ENCODE measurements around the gene FRG1. TPM values are rescaled to one million over a fixed set of nuclear protein-coding genes. Genes with fewer than 3 reads are reported as not detected.
"Not testable (repeated sequence)": the region's sequence is repeated elsewhere in the genome, so short reads cannot be mapped to it uniquely, and the experiment has no call there.

FRG1 gene
- total and polyA plus RNA-seq, 10 of the 15 experiments (the other 5 are each of a cell fraction or from before 2014, with no cell fraction given) = 28.9 to 190 (median 58.6) TPM

- Histone ChIP-seq H3K79me2 (ENCODE audit: control insufficient read depth, insufficient read depth, low read length) (no peaks in the 10 kb centered on the region), H3K4me2 (ENCODE audit: control insufficient read depth, insufficient read depth) (no peak overlapping the region), H3K36me3 (ENCODE audit: control insufficient read depth in 2 of 2, insufficient read depth in 2 of 2, low read length in 1 of 2) (no peaks in the 10 kb centered on the region), H3K4me1 (ENCODE audit: control insufficient read depth, insufficient read depth, low read length) (no peaks in the 10 kb centered on the region), H3K27ac (ENCODE audit: control insufficient read depth, insufficient read depth) (no peak overlapping the region), H2AFZ (ENCODE audit: control insufficient read depth, low read depth, low read length) (no peak overlapping the region), H4K20me1 (ENCODE audit: control insufficient read depth, insufficient read depth) (no peaks in the 10 kb centered on the region), H3K9me3 (replicated peaks; ENCODE audit: control insufficient read depth, insufficient read depth, low read length) (no peaks in the 10 kb centered on the region), H3K4me3 (no peak overlapping the region), H3K27me3 (replicated peaks in 1 of 2; ENCODE audit: control insufficient read depth in 2 of 2, insufficient read depth in 2 of 2, low read length in 1 of 2) (no peaks in the 10 kb centered on the region), H3K9ac (ENCODE audit: control insufficient read depth, insufficient read depth, low read length) (no peak overlapping the region)
- FAIRE-seq = no peak
- BruUV-seq (replicated peaks) = no TSS peak
- TF ChIP-seq SPI1 (IDR thresholded peaks at IDR 0.05; ENCODE audit: borderline replicate concordance, insufficient read depth, low read depth, low read length) (no peak), POLR2AphosphoS2 (IDR thresholded peaks at IDR 0.05; ENCODE audit: low read depth, low read length) (no peak), TCF7 (IDR thresholded peaks at IDR 0.05; ENCODE audit: borderline replicate concordance) (no peak), ATF7 (IDR thresholded peaks at IDR 0.05; ENCODE audit: low read depth) (no peak)
- POLR2A ChIA-PET = no interaction called here
- intact Hi-C loops (cut with micrococcal nuclease; ENCODE audit: unreplicated experiment) = no loop called here
- RAD21 ChIA-PET (ENCODE audit: unreplicated experiment) = no interaction called here
- CTCF ChIA-PET = no interaction called here
- no peak for DNase-seq (ENCODE audit: low read depth, low spot score)
- SMC1A ChIA-PET (ENCODE audit: uncharacterized antibody, unreplicated experiment) = no interaction called here
- 27% methylated on average over 3 of the region's 3 CpGs for WGBS (ENCODE audit: insufficient coverage, insufficient replicate concordance, low lambda C conversion rate, missing lambda C conversion rate)
- in situ Hi-C loops (cut with MboI) = no loop called here
- no peak for ATAC-seq
These were observed 43.0 kb upstream of the FRG1 start for GRCh38 chr4:189897667-189898066.

- H3K4me2 ChIP-seq (ENCODE audit: control insufficient read depth, insufficient read depth); H3K9ac ChIP-seq (ENCODE audit: control insufficient read depth, insufficient read depth, low read length); H3K36me3 ChIP-seq (ENCODE audit: control insufficient read depth in 2 of 2, insufficient read depth in 2 of 2, low read length in 1 of 2); ATAC-seq; H3K27ac ChIP-seq (ENCODE audit: control insufficient read depth, insufficient read depth); POLR2A ChIA-PET; H4K20me1 ChIP-seq (ENCODE audit: control insufficient read depth, insufficient read depth); RAD21 ChIA-PET (ENCODE audit: unreplicated experiment); BruUV-seq (replicated peaks); intact Hi-C loops (cut with micrococcal nuclease; ENCODE audit: unreplicated experiment); H3K9me3 ChIP-seq (replicated peaks; ENCODE audit: control insufficient read depth, insufficient read depth, low read length); FAIRE-seq; H3K4me1 ChIP-seq (ENCODE audit: control insufficient read depth, insufficient read depth, low read length); H3K4me3 ChIP-seq; DNase-seq (ENCODE audit: low read depth, low spot score); H2AFZ ChIP-seq (ENCODE audit: control insufficient read depth, low read depth, low read length); in situ Hi-C loops (cut with MboI); H3K79me2 ChIP-seq (ENCODE audit: control insufficient read depth, insufficient read depth, low read length); SMC1A ChIA-PET (ENCODE audit: uncharacterized antibody, unreplicated experiment); H3K27me3 ChIP-seq (replicated peaks in 1 of 2; ENCODE audit: control insufficient read depth in 2 of 2, insufficient read depth in 2 of 2, low read length in 1 of 2): not testable (repeated sequence)
- CTCF ChIA-PET = interaction anchor here (1.4 kb wide), 1 partner anchor 106 kb away, joined by 4 read pairs; no protein-coding TSS in a partner anchor
- 14% methylated on average over 3 of the region's 3 CpGs for WGBS (ENCODE audit: insufficient coverage, insufficient replicate concordance, low lambda C conversion rate, missing lambda C conversion rate)
These were observed 41.1 kb upstream of the FRG1 start for GRCh38 chr4:189899481-189900015.
